Measurements from ENCODE around the gene PSPH.

Gene PSPH

GRCh38 chr7:55963584-55964168, 87.6 kb downstream of the PSPH start:
- TF ChIP-seq EGR1 (IDR thresholded peaks at IDR 0.05): no peak
- TF ChIP-seq TEAD4 (IDR thresholded peaks at IDR 0.05): no peak
- no peak for TF ChIP-seq FOXM1 (IDR thresholded peaks at IDR 0.05; ENCODE audit: borderline replicate concordance, low read depth)
- no peak for TF ChIP-seq EP300 (IDR thresholded peaks at IDR 0.05; ENCODE audit: borderline replicate concordance)
- no peak for TF ChIP-seq MAX (IDR thresholded peaks at IDR 0.05)
- no peak for TF ChIP-seq RAD21 (IDR thresholded peaks at IDR 0.05; ENCODE audit: low read depth)
- TF ChIP-seq REST (IDR thresholded peaks at IDR 0.05; ENCODE audit: low read depth): no peak
- no peak for TF ChIP-seq TAF1 (IDR thresholded peaks at IDR 0.05; ENCODE audit: low read depth)
- no peak for TF ChIP-seq TCF12 (IDR thresholded peaks at IDR 0.05; ENCODE audit: low read depth)
- TF ChIP-seq USF1 (IDR thresholded peaks at IDR 0.05): no peak

GRCh38 chr7:55962014-55962413, 89.2 kb downstream of the PSPH start:
- TF ChIP-seq CREB1 (IDR thresholded peaks at IDR 0.05; ENCODE audit: low read depth) (no peak), ZBTB7A (IDR thresholded peaks at IDR 0.05; ENCODE audit: low read depth) (no peak), RAD21 (IDR thresholded peaks at IDR 0.05; ENCODE audit: low read depth) (no peak), USF1 (IDR thresholded peaks at IDR 0.05) (no peak), FOXM1 (IDR thresholded peaks at IDR 0.05; ENCODE audit: borderline replicate concordance, low read depth) (no peak), TCF12 (IDR thresholded peaks at IDR 0.05; ENCODE audit: low read depth) (no peak), REST (IDR thresholded peaks at IDR 0.05; ENCODE audit: low read depth) (no peak), NFIC (IDR thresholded peaks at IDR 0.05) (no peak)

All from Ishikawa (cell line).